Smooth muscle cell (in vitro differentiated cells): Measurements from ENCODE around the gene ATP1A3. TPM values are rescaled to one million over a fixed set of nuclear protein-coding genes. Genes with fewer than 3 reads are reported as not detected.

Experiments
- DNase-seq: peaks from one replicate; lab custom pipeline; 2025; ENCODE audit not compliant: unreplicated experiment; lab: John Stamatoyannopoulos, UW
- H2AFZ ChIP-seq: fragments of 200-600 bp; sonication (generic); 2 replicates; pipeline ENCODE4 v1.6.0; 2016; ENCODE audit warnings: antibody characterized with exemption, low read depth, mild to moderate bottlenecking
- H3F3A ChIP-seq: fragments of 200-600 bp; sonication (generic); 2 replicates; pipeline ENCODE4 v1.6.0; 2017; ENCODE audit warnings: antibody characterized with exemption, low read depth
- H3K27ac ChIP-seq: fragments of 200-600 bp; sonication (generic); 2 replicates; pipeline ENCODE4 v1.5.1; 2016; ENCODE audit warnings: low read depth, mild to moderate bottlenecking
- H3K27me3 ChIP-seq: fragments of 200-600 bp; sonication (generic); 2 replicates; pipeline ENCODE4 v1.6.1; 2016; ENCODE audit warnings: low read depth, mild to moderate bottlenecking
- H3K36me3 ChIP-seq: fragments of 200-600 bp; sonication (generic); 2 replicates; pipeline ENCODE4 v1.5.1; 2016; ENCODE audit warnings: low read depth
- H3K4me1 ChIP-seq: fragments of 200-600 bp; sonication (generic); 2 replicates; pipeline ENCODE4 v1.5.1; 2016; ENCODE audit warnings: low read depth
- H3K4me2 ChIP-seq: fragments of 200-600 bp; sonication (generic); 2 replicates; pipeline ENCODE4 v1.6.0; 2016; ENCODE audit warnings: mild to moderate bottlenecking
- H3K4me3 ChIP-seq: fragments of 200-600 bp; sonication (generic); 2 replicates; pipeline ENCODE4 v1.5.1; 2016; ENCODE audit warnings: mild to moderate bottlenecking
- H3K79me2 ChIP-seq: fragments of 200-600 bp; sonication (generic); 2 replicates; pipeline ENCODE4 v1.6.0; 2016; ENCODE audit warnings: low read depth, mild to moderate bottlenecking
- H3K9ac ChIP-seq: fragments of 200-600 bp; sonication (generic); 2 replicates; pipeline ENCODE4 v1.6.0; 2016; ENCODE audit warnings: low read depth
- H3K9me3 ChIP-seq: fragments of 200-600 bp; sonication (generic); replicated peaks from 2 replicates; pipeline ENCODE4 v1.5.1; 2016; ENCODE audit warnings: low read depth
- H4K20me1 ChIP-seq: fragments of 200-600 bp; sonication (generic); 2 replicates; pipeline ENCODE4 v1.6.0; 2016; ENCODE audit warnings: low read depth
- WGBS: methylation state at CpG from one replicate; pipeline ENCODE4 v1.1.7; 2016; ENCODE audit warnings: low lambda C conversion rate; 5-methylcytosine and 5-hydroxymethylcytosine counted together
- polyA plus RNA-seq: library from polyadenylated mRNA; unstranded; fragments of >200 nt; fragmentation: Nextera tagmentation; extraction: Ambion mirVana; gene quantifications from 2 replicates; pipeline ENCODE4 v1.2.1, GENCODE V29; 2016
- total RNA-seq: library from RNA; depleted of rRNA; stranded (reverse); fragments of >200 nt; gene quantifications from 2 replicates; pipeline ENCODE4 v1.2.3, GENCODE V29; 2014
- TF ChIP-seq, protein P1 (sequence below): fragments of 200-600 bp; sonication (generic); IDR thresholded peaks from 2 replicates; pipeline ENCODE4 v1.5.1; 2017; ENCODE audit warnings: borderline replicate concordance, mild to moderate bottlenecking, antibody characterized with exemption; ENCODE audit not compliant: insufficient read depth, poor library complexity, severe bottlenecking

The ATP1A3 gene
- total and polyA plus RNA-seq, 2 experiments from 2014 or later, result not detected

DNA sequence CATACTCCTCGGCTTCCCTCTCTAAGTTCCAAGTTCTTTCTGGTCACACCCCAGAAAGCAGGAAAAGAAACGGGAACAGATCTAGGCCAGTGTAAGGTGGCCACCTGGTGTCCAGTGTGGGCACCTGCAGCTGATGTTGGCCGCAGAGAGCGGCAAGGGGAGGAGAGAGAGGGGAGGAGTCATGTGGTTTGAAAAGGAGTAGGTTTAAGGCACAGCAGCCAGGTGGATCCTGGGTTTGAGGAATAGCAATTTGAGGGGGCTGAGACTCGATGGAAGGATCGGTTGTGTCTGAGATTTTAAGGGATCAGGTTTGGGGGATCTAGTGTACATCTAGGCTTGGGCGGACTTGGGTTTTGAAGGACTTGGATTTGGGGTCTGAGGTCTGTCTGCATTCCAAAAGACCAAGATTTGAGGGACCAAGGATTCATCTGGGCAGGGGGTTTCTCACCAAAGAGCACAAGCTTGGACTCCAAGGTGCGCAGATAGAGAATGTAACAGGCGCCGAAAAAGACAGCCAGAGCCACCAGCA is 36.1 kb downstream of the ATP1A3 start:
- Histone ChIP-seq H3K79me2 (no peaks in the 10 kb centered on the region), H3F3A (no peaks in the 10 kb centered on the region), H3K4me3 (peak overlapping the region; percentile 75), H3K27ac (peak overlapping the region; percentile 85), H4K20me1 (peaks cover 23% of the 10 kb centered on the region), H3K9ac (peak overlapping the region; percentile 94), H3K4me2 (peak overlapping the region; percentile 87), H3K27me3 (no peaks in the 10 kb centered on the region), H3K9me3 (no peaks in the 10 kb centered on the region), H2AFZ (no peak overlapping the region), H3K4me1 (peaks cover 5% of the 10 kb centered on the region), H3K36me3 (no peaks in the 10 kb centered on the region)
- DNase-seq, result no peak
- TF ChIP-seq, protein P1, sequence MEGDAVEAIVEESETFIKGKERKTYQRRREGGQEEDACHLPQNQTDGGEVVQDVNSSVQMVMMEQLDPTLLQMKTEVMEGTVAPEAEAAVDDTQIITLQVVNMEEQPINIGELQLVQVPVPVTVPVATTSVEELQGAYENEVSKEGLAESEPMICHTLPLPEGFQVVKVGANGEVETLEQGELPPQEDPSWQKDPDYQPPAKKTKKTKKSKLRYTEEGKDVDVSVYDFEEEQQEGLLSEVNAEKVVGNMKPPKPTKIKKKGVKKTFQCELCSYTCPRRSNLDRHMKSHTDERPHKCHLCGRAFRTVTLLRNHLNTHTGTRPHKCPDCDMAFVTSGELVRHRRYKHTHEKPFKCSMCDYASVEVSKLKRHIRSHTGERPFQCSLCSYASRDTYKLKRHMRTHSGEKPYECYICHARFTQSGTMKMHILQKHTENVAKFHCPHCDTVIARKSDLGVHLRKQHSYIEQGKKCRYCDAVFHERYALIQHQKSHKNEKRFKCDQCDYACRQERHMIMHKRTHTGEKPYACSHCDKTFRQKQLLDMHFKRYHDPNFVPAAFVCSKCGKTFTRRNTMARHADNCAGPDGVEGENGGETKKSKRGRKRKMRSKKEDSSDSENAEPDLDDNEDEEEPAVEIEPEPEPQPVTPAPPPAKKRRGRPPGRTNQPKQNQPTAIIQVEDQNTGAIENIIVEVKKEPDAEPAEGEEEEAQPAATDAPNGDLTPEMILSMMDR, result peak; percentile 78
- WGBS, result 12% methylated on average over 10 of the region's 10 CpGs

DNA sequence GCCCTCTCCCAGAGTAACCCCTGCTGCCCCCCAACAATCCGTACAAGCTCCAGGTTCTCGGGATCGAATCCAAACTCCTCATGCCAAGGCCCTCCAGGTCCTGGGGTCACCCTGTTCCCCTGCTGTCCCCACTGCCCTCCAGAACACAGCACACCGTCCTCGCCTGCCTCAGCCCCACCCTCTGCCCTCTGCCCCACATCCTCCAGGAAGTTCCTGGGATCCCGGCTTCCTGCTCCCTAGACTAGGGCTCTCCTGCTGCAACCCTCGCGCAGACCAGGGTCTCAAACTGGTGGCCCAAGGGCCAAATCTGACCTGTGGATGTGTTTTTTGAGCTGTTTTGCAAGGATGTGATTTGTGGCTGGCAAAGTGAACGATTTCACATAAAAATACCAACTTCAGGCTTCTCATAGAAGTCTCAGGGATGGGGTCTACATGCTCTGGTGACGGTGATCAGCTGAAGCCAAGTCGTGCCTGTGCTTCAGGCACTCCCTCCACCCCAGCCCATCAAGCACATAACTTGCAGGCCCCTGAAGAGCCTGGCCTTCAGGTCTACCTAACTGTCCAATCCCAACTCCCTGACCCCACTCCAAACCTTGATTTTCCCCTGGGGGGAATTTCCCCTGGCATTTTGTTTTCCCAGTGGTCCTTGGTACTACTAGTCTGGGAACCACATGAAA is 36.7 kb downstream of the ATP1A3 start:
- Histone ChIP-seq H3K9ac (no peak overlapping the region), H3F3A (no peaks in the 10 kb centered on the region), H3K27me3 (no peaks in the 10 kb centered on the region), H3K27ac (no peak overlapping the region), H3K79me2 (no peaks in the 10 kb centered on the region), H3K9me3 (no peaks in the 10 kb centered on the region), H3K4me3 (no peak overlapping the region), H3K36me3 (no peaks in the 10 kb centered on the region), H3K4me2 (peak overlapping the region; percentile 87), H2AFZ (no peak overlapping the region), H4K20me1 (peaks cover 23% of the 10 kb centered on the region), H3K4me1 (peaks cover 5% of the 10 kb centered on the region)
- no peak for DNase-seq
- TF ChIP-seq, protein P1, result no peak
- WGBS, result 94% methylated on average over 9 of the region's 11 CpGs

DNA sequence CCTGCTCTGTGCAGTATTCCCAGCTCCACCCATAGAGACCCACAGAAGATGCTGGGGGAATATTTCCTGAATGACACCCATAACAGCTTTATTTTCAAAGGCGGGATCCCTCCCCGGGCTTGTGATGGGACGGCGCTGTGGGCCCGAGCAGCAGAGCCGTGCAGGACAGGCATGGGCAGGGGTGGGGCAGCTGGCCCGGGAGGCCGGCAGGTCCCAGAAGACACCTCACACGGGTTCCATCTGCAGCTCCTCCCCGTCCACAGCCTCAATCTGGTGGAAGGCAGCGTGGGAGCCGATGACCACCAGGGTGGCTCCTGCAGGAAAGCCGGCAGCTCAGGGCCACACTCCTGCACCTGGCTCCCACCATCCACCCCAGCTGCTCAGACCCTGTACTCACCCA is 37.4 kb downstream of the ATP1A3 start:
- H3K9ac ChIP-seq, result no peak overlapping the region
- H2AFZ ChIP-seq, result no peak overlapping the region
- TF ChIP-seq, protein P1, result no peak
- WGBS, result 95% methylated on average over 12 of the region's 13 CpGs
- H3K36me3 ChIP-seq, result no peaks in the 10 kb centered on the region
- no peaks in the 10 kb centered on the region for H3F3A ChIP-seq
- H3K79me2 ChIP-seq, result no peaks in the 10 kb centered on the region
- H4K20me1 ChIP-seq, result peaks cover 23% of the 10 kb centered on the region
- DNase-seq, result no peak
- H3K27ac ChIP-seq, result no peak overlapping the region
- H3K9me3 ChIP-seq, result no peaks in the 10 kb centered on the region
- H3K4me2 ChIP-seq, result no peak overlapping the region
- H3K4me3 ChIP-seq, result no peak overlapping the region
- peaks cover 5% of the 10 kb centered on the region for H3K4me1 ChIP-seq
- H3K27me3 ChIP-seq, result no peaks in the 10 kb centered on the region

DNA sequence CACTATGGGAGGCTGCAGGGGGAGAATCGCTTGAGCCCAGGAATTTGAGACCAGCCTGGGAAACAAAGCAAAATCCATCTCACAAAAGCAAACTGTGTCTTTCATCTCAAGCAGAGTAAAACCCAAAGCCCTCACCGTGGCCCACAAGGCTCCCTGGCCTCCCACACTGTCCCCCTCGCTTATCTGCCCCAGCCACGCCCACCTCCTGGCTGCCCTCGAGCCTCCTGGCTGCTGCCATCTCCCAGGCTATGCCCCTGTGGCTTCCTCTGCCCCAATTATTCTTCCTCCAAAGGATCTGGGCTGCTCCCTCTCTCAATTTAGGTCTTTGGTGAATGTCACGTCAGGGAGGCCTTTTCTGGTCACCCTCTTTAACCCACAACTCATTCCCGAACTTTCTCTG is 38.5 kb downstream of the ATP1A3 start:
- no peaks in the 10 kb centered on the region for H3K79me2 ChIP-seq
- H3F3A ChIP-seq, result no peaks in the 10 kb centered on the region
- 82% methylated on average over 7 of the region's 7 CpGs for WGBS
- H3K4me2 ChIP-seq, result no peak overlapping the region
- no peak overlapping the region for H2AFZ ChIP-seq
- no peaks in the 10 kb centered on the region for H3K27me3 ChIP-seq
- peaks cover 5% of the 10 kb centered on the region for H3K4me1 ChIP-seq
- no peaks in the 10 kb centered on the region for H3K36me3 ChIP-seq
- no peak for DNase-seq
- no peak overlapping the region for H3K4me3 ChIP-seq
- H3K27ac ChIP-seq, result no peak overlapping the region
- H3K9ac ChIP-seq, result no peak overlapping the region
- H4K20me1 ChIP-seq, result peaks cover 23% of the 10 kb centered on the region
- TF ChIP-seq, protein P1, result no peak
- H3K9me3 ChIP-seq, result no peaks in the 10 kb centered on the region
